Kidney (tissue), 14 donors: ENCODE data around the gene PDE1C. TPM values are rescaled to one million over a fixed set of nuclear protein-coding genes. Genes with fewer than 3 reads are reported as not detected.

ENCODE experiments used
- DNase-seq, 5 donors: peaks; one replicate each; pipeline ENCODE4 v3.0.0-alpha.2; 2013 to 2020
- FAIRE-seq: peaks from 2 replicates; lab custom pipeline; 2012; peaks lifted over from hg19 to GRCh38; lab: Jason Lieb, UNC
- H3K27ac ChIP-seq, 2 donors: one replicate each; pipeline ENCODE4 v1.7.0; 2013; ENCODE audit warnings: low read depth in 2 of 2, low read length in 2 of 2, inconsistent platforms in 1 of 2
- H3K27me3 ChIP-seq: one replicate; pipeline ENCODE4 v1.7.1; 2013; ENCODE audit warnings: low read length, inconsistent platforms; ENCODE audit not compliant: control insufficient read depth, insufficient read depth
- H3K36me3 ChIP-seq, 3 donors: one replicate each; pipeline versions ENCODE4 v1.7.0 to v1.7.1; 2013; ENCODE audit warnings: low read length in 3 of 3, control low read depth in 1 of 3, inconsistent platforms in 1 of 3; ENCODE audit not compliant: insufficient read depth in 3 of 3, control insufficient read depth in 2 of 3
- H3K4me1 ChIP-seq, 3 donors: one replicate each; pipeline versions ENCODE4 v1.7.0 to v1.7.1; 2013; ENCODE audit warnings: low read length in 3 of 3, inconsistent platforms in 1 of 3, low read depth in 1 of 3; ENCODE audit not compliant: control insufficient read depth in 2 of 3, insufficient read depth in 2 of 3
- H3K4me3 ChIP-seq, 3 donors: one replicate each; pipeline versions ENCODE4 v1.7.0 to v1.8.1; 2013; ENCODE audit warnings: low read length in 3 of 3, control low read depth in 1 of 3, inconsistent platforms in 1 of 3
- H3K9ac ChIP-seq, 3 donors: one replicate each; pipeline versions ENCODE4 v1.7.0 to v1.7.1; 2013; ENCODE audit warnings: low read length in 3 of 3, control low read depth in 1 of 3, inconsistent platforms in 1 of 3
- H3K9me3 ChIP-seq, 3 donors: one replicate each; pipeline versions ENCODE4 v1.7.0 to v1.7.1; 2013; ENCODE audit warnings: low read length in 3 of 3, control low read depth in 1 of 3, inconsistent platforms in 1 of 3; ENCODE audit not compliant: control insufficient read depth in 2 of 3, insufficient read depth in 1 of 3
- CTCF ChIP-seq: IDR thresholded peaks from 3 replicates; pipeline ENCODE4 v1.5.1; 2012; ENCODE audit warnings: mild to moderate bottlenecking, moderate library complexity, borderline replicate concordance; ENCODE audit not compliant: insufficient read depth; ENCODE audit errors: extremely low read depth
- intact Hi-C: fragments of 100-400 bp; cut with DNase I; formaldehyde crosslinking; loops from one replicate; pipeline ENCODE4 v1.11.1; 2022
- polyA plus RNA-seq: library from polyadenylated mRNA; stranded (reverse); fragments of 350-450 nt; fragmentation: Illumina TruSeq; extraction: RNeasy Lipid Tissue Mini Kit (QIAGEN cat#74804); gene quantifications from one replicate; pipeline ENCODE4 v1.2.3, GENCODE V29; 2014; ENCODE audit warnings: low read depth, low replicate concordance; ENCODE audit not compliant: insufficient read depth
- total RNA-seq: library from RNA; stranded (reverse); fragmentation: NEBNext Ultra II Directional; extraction: Animal tissue kit (Norgen Biotek cat#: 25700); gene quantifications from one replicate; pipeline ENCODE4 v1.2.1, GENCODE V29; 2021
- donor health status: control.
- donor health status: control.
- donor health status: control.
- donor health status: control.
- donor health status: control.
- donor health status: DM: yes; HTN: yes; CAD: no.
- donor health status: Normal renal cell carcinoma (clear cell type).

PDE1C gene
- total and polyA plus RNA-seq, 2 donors from 2014 or later: 3.3 to 5.5 TPM

DNA sequence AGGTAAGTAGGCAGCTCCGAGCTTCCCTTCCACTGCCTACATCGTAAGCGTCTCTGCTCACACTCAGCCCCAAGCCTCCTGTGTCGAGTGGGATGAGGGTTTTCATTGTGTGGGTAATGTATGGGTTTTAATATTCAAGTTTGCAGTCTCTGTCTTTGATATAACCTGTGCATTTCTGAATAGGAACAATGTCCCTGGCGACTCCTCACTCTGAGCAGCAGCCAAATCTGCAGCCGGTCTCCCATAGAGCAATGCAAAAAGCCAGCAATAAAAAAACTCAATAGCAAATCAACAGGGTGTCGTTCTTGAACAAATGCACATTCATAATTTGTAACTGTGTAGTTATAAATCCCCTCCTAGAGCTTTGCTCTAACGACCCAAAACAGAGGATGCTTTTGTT lies 349.8 kb downstream of the PDE1C start:
- no peak for DNase-seq
- no peak overlapping the region for H3K4me3 ChIP-seq
- no peak for FAIRE-seq

DNA sequence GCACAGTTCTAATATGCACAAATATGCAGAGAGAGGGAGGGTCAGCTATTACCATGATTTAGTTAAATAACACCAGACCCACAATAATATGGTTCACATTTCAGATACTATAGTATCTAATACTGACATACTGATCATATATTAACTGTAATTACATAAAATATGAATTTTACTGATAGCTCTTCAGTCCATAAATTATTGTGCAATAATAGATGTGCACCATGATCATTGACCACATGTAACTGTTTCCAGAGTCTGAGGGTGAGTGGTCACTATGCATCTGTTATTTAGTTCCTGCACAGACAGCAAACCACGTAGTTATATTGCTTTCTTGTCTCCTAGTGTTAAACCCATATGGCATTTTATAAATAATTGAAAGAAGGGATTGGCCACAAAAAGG lies 353.9 kb downstream of the PDE1C start:
- H3K9me3 ChIP-seq: peaks cover 0 to 3% (median 0%) of the 10 kb centered on the region in 3 donors
- no peaks in the 10 kb centered on the region for H3K4me1 ChIP-seq
- intact Hi-C loops: no loop called here
- no peak overlapping the region for H3K27ac ChIP-seq
- TF ChIP-seq CTCF: no peak
- H3K27me3 ChIP-seq: no peaks in the 10 kb centered on the region
- H3K4me3 ChIP-seq: no peak overlapping the region
- no peak overlapping the region for H3K9ac ChIP-seq
- FAIRE-seq (no peak), DNase-seq (no peak)
- no peaks in the 10 kb centered on the region for H3K36me3 ChIP-seq

More for the DNA sequence above, 349.8 kb downstream of the PDE1C start:
- Histone ChIP-seq H3K9ac (no peak overlapping the region), H3K27ac (no peak overlapping the region), H3K4me1 (no peaks in the 10 kb centered on the region), H3K36me3 (no peaks in the 10 kb centered on the region), H3K27me3 (no peaks in the 10 kb centered on the region), H3K9me3 (no peaks in the 10 kb centered on the region)
- TF ChIP-seq CTCF: no peak
- intact Hi-C loops: no loop called here

- Histone ChIP-seq H3K9ac (no peak overlapping the region), H3K27me3 (no peaks in the 10 kb centered on the region), H3K27ac (no peak overlapping the region), H3K4me1 (no peaks in the 10 kb centered on the region), H3K36me3 (no peaks in the 10 kb centered on the region), H3K4me3 (no peak overlapping the region), H3K9me3 (peaks cover 0 to 3% (median 0%) of the 10 kb centered on the region in 3 donors)
- DNase-seq: no peak
- TF ChIP-seq CTCF: no peak
- no peak for FAIRE-seq
- intact Hi-C loops: no loop called here
Observed at GRCh38 chr7:31710171-31710570, 360.0 kb downstream of the PDE1C start.

GRCh38 chr7:31707089-31707488 lies 363.1 kb downstream of the PDE1C start:
- H3K27ac ChIP-seq: no peak overlapping the region
- H3K9ac ChIP-seq: no peak overlapping the region
- no peaks in the 10 kb centered on the region for H3K27me3 ChIP-seq
- FAIRE-seq: no peak
- H3K4me1 ChIP-seq: no peaks in the 10 kb centered on the region
- intact Hi-C loops: no loop called here
- no peaks in the 10 kb centered on the region for H3K36me3 ChIP-seq
- TF ChIP-seq CTCF: no peak
- DNase-seq: no peak
- no peaks in the 10 kb centered on the region for H3K9me3 ChIP-seq
- H3K4me3 ChIP-seq: no peak overlapping the region
